Nucleus accumbens (tissue), 56 donors: ENCODE data around the gene ANKH.
"Not testable (repeated sequence)": the region's sequence is repeated elsewhere in the genome, so short reads cannot be mapped to it uniquely, and the experiment has no call there.

Source experiments
- DNase-seq, 56 donors: peaks; one replicate each; lab custom pipeline; 2025; lab: John Stamatoyannopoulos, UW

Gene ANKH

GRCh38 chr5:14859980-14860379 lies 11.6 kb downstream of the ANKH start:
- DNase-seq = no peak

- DNase-seq = no peak
Measured at GRCh38 chr5:14859150-14859549, 12.4 kb downstream of the ANKH start.

- no peak for DNase-seq
Measured at GRCh38 chr5:14855366-14855765, 16.2 kb downstream of the ANKH start.

GRCh38 chr5:14854799-14855198 lies 16.8 kb downstream of the ANKH start:
- DNase-seq = no peak

DNA sequence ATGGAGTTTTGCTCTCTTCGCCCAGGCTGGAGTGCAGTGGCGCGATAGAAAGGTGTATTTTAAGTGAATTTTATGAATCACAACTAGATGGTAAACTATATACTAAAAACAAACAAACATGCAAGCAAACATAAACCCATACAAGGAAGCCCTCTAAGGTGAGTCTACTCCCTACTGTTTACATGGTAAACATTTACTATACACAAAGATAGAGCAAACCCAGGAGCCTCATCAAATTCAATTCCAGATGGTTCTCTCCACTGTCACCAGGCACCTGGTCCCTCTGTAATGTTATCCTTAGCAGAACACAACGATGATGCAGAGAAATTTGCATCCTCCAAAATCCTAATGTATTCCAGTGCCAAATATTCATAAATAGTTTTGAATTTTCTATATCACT lies 17.9 kb downstream of the ANKH start:
- DNase-seq = no peak

DNA sequence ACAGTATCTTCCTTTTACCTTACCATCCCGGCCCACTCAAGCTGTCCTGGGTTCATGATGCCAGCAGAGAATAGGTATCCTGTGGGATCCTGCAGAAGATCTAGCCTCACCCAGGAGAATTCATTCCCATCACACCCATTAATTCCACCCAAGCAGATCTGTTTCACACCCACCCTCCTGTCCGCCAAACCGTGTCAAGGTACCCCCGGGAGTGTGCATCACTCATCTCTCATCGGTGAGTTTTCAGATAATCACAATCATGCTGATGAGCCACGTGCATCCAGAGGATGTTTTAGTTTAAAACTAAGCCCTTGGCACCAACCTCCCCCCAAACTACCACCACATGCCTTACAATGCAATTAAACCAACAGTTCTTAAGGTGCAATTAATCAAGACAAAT lies 18.8 kb downstream of the ANKH start:
- DNase-seq = no peak

DNA sequence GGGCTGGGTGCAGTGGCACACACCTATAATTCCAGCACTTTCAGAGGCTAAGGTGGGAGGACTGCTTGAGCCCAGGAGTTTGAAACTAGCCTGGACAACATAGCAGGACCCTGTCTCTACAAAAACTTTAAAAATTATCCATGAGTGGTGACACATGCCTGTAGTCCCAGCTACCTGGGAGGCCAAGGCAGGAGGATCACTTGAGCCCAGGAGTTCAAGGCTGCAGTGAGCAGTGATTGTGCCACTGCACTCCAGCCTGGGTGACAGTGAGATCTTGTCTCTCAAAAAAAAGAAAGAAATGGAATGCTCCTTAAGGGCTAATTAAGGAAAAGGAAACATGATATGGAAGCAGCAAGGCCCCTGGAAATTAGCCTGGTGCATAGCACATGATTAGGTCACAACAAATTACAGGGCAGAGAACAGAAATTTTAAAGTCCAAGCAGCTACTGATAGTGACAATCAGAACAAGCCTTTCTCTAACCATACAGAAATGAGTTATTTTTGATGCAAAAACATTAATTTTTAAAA lies 19.5 kb downstream of the ANKH start:
- DNase-seq = no peak

DNA sequence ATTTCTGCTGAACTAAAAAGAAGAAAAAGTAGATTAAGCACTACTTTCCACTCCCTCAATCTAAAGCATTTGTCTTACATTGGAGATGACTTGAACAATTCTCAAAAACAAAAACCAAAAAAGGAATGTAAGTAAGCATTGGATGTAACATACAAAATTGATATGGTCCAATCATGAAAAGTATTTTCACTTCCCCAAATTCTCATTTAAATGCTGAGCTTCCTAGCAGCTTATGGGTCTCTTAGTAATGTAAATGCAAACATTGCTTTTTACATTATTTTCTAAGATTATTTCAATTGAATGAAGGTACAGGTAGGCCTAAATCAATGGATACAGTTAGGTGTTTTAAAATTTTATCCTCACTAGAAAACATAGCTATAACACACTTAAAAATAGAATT lies 20.0 kb downstream of the ANKH start:
- no peak for DNase-seq

DNA sequence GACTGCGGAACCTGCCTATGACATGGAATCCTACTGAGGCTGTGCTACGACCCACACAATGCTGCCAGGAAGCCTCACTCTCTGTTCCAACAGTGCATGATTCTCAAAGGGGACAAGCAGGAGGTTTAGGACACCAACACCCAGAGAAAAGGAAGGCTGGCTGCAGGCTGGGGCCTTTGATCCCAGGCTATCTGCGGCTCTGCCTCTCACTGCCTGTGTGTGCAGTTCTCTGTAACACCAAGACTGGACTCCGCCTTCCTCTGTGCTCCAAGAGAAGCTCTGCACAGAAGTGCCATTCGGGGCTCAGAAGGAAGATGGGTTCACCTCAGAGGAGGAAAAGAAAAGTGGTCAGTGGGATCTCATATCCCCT lies 20.5 kb downstream of the ANKH start:
- no peak for DNase-seq

DNA sequence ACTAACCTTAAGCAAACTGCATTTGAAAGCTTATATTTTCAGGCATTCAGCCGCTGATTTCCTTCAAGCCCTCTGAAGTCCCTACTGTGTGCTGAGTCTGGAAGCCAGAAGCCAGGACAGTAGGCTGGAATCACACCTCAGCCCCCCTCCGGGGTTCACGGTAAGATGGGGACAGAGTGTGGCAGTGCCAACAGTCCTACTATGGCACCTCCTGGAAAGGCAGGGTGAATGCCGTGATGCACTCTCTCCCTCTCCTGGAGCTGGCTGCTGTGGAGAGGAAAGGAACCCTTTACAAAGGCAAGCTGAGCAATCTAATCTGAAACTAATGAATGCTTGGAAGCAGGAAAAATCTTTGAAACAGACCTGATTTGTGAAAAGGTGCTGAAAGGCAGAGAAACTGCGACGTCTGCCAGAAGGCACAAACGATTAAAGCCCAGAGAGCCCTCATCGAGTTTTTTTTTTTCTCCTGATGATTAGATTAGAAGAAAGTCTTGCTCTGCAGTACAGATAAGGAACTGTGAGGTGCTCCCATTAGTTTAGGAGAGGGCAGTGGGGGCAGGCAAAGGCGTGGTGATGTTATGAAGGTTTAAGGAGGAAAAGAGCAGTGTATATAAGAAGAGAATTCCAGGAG lies 21.0 kb downstream of the ANKH start:
- no peak for DNase-seq

DNA sequence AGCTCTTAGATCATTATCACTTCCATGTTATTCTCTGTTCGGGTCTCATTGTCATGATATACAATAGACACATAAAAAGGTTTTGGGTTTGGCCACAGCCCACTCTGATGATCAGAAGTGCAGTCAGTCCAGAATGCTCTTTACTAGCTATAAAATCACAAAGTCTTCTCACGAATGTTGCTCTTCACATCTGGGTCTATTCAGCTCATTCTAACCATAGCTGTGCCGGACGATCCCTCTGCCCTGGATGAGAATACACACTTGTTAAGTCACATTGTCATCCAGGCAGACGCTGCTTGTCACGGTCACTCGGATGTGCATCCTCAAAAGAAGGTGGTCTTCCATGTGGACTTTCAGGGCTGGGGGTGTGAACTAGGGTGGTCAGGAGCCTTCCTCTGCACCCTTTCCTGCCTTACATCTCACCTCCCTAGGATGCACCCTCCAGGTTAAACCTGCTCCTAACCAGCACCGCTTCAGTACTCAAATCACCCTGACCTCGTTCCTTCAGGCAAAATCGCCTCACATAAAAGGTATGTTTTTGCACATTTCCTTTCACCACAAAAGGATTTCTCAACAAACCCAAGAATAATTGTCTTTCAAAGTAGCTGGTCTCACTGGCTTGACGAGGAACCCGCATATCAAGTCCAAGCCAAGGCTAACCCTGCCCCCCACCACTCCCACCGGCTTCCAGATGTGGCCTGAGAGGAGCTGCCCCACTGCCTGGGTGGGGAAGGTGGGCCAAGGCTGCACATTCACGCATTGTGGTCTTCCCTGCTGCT lies 21.9 kb downstream of the ANKH start:
- no peak for DNase-seq

- not testable (repeated sequence) for DNase-seq
Measured at GRCh38 chr5:14848942-14849341, 22.6 kb downstream of the ANKH start.

GRCh38 chr5:14848385-14848784 lies 23.2 kb downstream of the ANKH start:
- no peak for DNase-seq

GRCh38 chr5:14847471-14847870 lies 24.1 kb downstream of the ANKH start:
- DNase-seq = no peak

DNA sequence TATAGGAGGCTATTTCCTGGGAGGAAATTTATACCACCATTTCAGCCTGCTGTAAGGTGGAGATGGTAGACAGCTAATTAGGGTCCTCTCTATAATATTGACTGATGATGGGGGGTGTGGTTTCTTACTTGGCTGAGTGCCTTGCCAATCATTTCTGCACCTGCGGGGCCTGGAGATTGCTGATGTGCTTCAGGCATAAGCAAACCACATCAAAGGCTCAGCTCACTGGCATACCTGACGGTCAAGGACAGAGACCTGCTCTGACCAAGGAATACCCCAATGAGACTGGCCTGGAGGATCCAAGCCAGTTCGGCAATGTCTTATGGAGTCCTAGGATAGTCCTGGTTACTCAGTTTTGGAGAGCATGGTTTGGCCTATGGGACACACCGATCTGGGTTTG lies 29.5 kb downstream of the ANKH start:
- DNase-seq = no peak

DNA sequence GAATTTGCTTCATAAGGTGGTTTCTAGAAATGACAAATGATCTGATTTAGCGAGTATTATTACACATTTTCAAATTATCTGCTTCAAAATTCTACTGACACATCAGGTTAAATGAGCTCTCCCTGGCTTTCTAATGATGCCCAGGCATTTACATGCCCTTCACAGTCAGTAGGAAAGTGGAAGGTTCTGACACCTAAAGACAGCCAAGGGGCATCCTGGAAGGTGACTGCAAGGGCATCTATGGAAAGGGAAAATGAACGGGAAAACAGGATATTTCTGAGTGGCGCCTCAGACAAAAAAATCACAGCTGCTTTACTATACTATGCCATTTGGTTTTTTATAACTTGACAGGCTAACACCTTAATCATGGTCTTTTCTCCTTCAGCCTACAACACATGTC lies 31.0 kb downstream of the ANKH start:
- no peak for DNase-seq

GRCh38 chr5:14838396-14839319 lies 32.9 kb downstream of the ANKH start:
- no peak for DNase-seq

DNA sequence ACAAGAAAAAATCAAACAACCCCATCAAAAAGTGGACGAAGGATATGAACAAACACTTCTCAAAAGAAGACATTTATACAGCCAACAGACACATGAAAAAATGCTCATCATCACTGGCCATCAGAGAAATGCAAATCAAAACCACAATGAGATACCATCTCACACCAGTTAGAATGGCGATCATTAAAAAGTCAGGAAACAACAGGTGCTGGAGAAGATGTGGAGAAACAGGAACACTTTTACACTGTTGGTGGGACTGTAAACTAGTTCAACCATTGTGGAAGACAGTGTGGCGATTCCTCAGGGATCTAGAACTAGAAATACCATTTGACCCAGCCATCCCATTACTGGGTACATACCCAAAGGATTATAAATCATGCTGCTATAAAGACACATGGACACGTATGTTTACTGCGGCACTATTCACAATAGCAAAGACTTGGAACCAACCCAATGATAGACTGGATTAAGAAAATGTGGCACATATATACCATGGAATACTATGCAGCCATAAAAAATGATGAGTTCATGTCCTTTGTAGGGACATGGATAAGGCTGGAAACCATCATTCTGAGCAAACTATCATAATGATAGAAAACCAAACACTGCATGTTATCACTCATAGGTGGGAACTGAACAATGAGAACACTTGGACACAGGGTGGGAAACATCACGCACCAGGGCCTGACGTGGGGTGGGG lies 34.0 kb downstream of the ANKH start:
- DNase-seq = not testable (repeated sequence)

DNA sequence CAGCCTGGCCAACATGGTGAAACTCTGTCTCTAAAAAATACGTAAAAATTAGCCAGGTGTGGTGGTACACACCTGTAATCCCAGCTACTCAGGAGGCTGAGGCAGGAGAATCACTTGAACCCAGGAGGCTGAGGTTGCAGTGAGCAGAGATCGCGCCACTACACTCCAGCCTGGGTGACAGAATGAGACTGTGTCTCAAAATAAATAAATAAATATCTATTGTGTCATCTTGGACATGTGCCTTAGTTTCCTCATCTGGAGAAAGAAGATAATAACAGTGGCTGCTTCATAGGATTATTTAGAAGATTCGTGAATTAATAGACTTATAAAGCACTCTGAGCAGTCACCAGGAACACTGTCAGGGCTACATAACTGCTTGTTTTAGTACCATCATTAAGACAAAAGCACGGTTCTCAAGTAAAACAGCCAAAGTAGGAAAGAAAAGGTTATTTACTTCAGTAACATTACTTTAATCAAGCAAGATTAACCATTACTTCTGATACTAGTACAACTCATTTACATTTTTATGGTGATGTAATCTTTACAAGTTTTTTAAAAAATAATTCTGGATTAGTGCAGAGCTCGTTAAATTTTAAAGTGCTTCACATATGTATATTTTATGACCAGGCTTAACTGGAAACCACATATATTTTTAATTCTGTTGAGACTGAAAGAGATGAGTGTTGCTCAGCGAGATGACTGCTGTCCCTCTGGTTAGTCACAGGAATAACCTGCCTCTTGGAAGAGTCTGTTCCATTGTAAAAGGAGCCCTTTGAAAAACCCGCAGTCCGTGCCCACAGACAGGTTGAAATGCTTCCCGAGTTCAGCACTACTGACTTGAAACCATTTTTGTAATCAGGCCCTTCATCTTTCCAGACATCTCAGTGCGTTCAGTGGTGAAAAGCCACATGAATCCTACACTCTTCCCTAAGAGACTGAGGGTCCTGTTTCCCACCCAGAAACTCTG lies 36.7 kb downstream of the ANKH start:
- DNase-seq = no peak
